Neural cell (in vitro differentiated cells): Measurements from ENCODE around the gene RBM20. TPM values are rescaled to one million over a fixed set of nuclear protein-coding genes. Genes with fewer than 3 reads are reported as not detected.

Source experiments
- H2AFZ ChIP-seq: fragments of 200-600, 300-800 bp; sonication (generic), shearing (Covaris generic); 2 replicates; pipeline ENCODE4 v1.6.0; 2014; ENCODE audit warnings: low read depth, mild to moderate bottlenecking, antibody characterized with exemption, low read length, moderate library complexity
- H3F3A ChIP-seq: fragments of 200-600 bp; shearing (Covaris generic); 2 replicates; pipeline ENCODE4 v1.6.1; 2016; ENCODE audit warnings: mild to moderate bottlenecking, moderate library complexity, mixed read lengths, antibody characterized with exemption, low read length; ENCODE audit not compliant: insufficient read depth, poor library complexity, severe bottlenecking
- H3K27ac ChIP-seq: fragments of 200-600, 300-800 bp; sonication (generic), shearing (Covaris generic); 2 replicates; pipeline ENCODE4 v1.5.1; 2014; ENCODE audit warnings: mild to moderate bottlenecking, low read length, moderate library complexity
- H3K27me3 ChIP-seq: fragments of 300-800, 200-600 bp; sonication (generic), shearing (Covaris generic); 2 replicates; pipeline ENCODE4 v1.6.0; 2014; ENCODE audit warnings: mild to moderate bottlenecking, low read depth, low read length, moderate library complexity; ENCODE audit not compliant: insufficient read depth
- H3K36me3 ChIP-seq: fragments of 300-800, 200-600 bp; sonication (generic), shearing (Covaris generic); 2 replicates; pipeline ENCODE4 v1.5.1; 2014; ENCODE audit warnings: mild to moderate bottlenecking, antibody characterized with exemption, low read length, moderate library complexity; ENCODE audit not compliant: insufficient read depth
- H3K4me2 ChIP-seq: fragments of 300-800, 200-600 bp; sonication (generic), shearing (Covaris generic); 2 replicates; pipeline ENCODE4 v1.6.0; 2014; ENCODE audit warnings: mild to moderate bottlenecking, low read length
- H3K4me3 ChIP-seq: fragments of 300-800, 200-600 bp; sonication (generic), shearing (Covaris generic); 2 replicates; pipeline ENCODE4 v1.5.1; 2014; ENCODE audit warnings: mild to moderate bottlenecking, low read length, moderate library complexity
- H3K79me2 ChIP-seq: fragments of 200-600 bp; shearing (Covaris generic); replicated peaks from 2 replicates; pipeline ENCODE4 v1.6.0; 2014; ENCODE audit warnings: mild to moderate bottlenecking, low read length, moderate library complexity; ENCODE audit not compliant: insufficient read depth
- H3K9ac ChIP-seq: fragments of 300-800, 200-600 bp; sonication (generic), shearing (Covaris generic); 2 replicates; pipeline ENCODE4 v1.6.1; 2016; ENCODE audit warnings: mild to moderate bottlenecking, low read length, mixed read lengths
- H3K9me2 ChIP-seq: fragments of 200-600 bp; shearing (Covaris generic); 2 replicates; pipeline ENCODE4 v1.6.1; 2016; ENCODE audit warnings: mild to moderate bottlenecking, low read length, mixed read lengths; ENCODE audit not compliant: insufficient read depth
- H3K9me3 ChIP-seq: fragments of 200-600, 300-800 bp; sonication (generic), shearing (Covaris generic); 2 replicates; pipeline ENCODE4 v1.6.1; 2016; ENCODE audit warnings: mild to moderate bottlenecking, mixed run types, low read length, moderate library complexity, mixed read lengths
- H4K20me1 ChIP-seq: fragments of 200-600 bp; shearing (Covaris generic); 2 replicates; pipeline ENCODE4 v1.6.1; 2016; ENCODE audit warnings: mild to moderate bottlenecking, mixed run types; ENCODE audit not compliant: insufficient read depth
- EP300 ChIP-seq: fragments of 450-650 bp; conservative IDR thresholded peaks from 2 replicates; pipeline ENCODE4 v1.6.1; 2014; ENCODE audit warnings: antibody characterized with exemption, mild to moderate bottlenecking, moderate library complexity; ENCODE audit not compliant: poor library complexity, severe bottlenecking
- EZH2 ChIP-seq: fragments of 200-600, 300-800 bp; shearing (Covaris generic), sonication (generic); IDR thresholded peaks from 2 replicates; pipeline ENCODE4 v1.6.1; 2014; ENCODE audit warnings: antibody characterized with exemption, low read length, borderline replicate concordance, mild to moderate bottlenecking; ENCODE audit not compliant: insufficient read depth, poor library complexity, severe bottlenecking
- MXI1 ChIP-seq: fragments of 450-650 bp; conservative IDR thresholded peaks from 2 replicates; pipeline ENCODE4 v1.6.1; 2014; ENCODE audit warnings: antibody characterized with exemption, mild to moderate bottlenecking; ENCODE audit not compliant: poor library complexity, severe bottlenecking
- POLR2AphosphoS5 ChIP-seq: IDR thresholded peaks from 2 replicates; pipeline ENCODE4 v1.6.1; 2012
- RAD21 ChIP-seq: fragments of 450-650 bp; conservative IDR thresholded peaks from 2 replicates; pipeline ENCODE4 v1.6.1; 2014; ENCODE audit warnings: antibody characterized with exemption, mild to moderate bottlenecking, moderate library complexity
- TAF1 ChIP-seq: IDR thresholded peaks from 2 replicates; pipeline ENCODE4 v1.6.1; 2012; ENCODE audit warnings: low read depth
- polyA plus RNA-seq: library from polyadenylated mRNA; depleted of rRNA; stranded (reverse); fragments of >200 nt; gene quantifications from 2 replicates; pipeline ENCODE4 v1.2.3, GENCODE V29; 2014
- TF ChIP-seq, protein P1 (sequence below): fragments of 450-650 bp; IDR thresholded peaks from 2 replicates; pipeline ENCODE4 v1.5.1; 2014; ENCODE audit warnings: antibody characterized with exemption, mild to moderate bottlenecking, moderate library complexity; ENCODE audit not compliant: poor library complexity, severe bottlenecking
- TF ChIP-seq, protein P2 (sequence below): IDR thresholded peaks from 2 replicates; pipeline ENCODE4 v1.6.1; 2012; ENCODE audit warnings: borderline replicate concordance

RBM20 gene
- polyA plus RNA-seq, 1 donor from 2014 or later = 0.07 TPM

- TF ChIP-seq TAF1 (no peak), RAD21 (no peak), POLR2AphosphoS5 (no peak), MXI1 (no peak)
- TF ChIP-seq, protein P1, sequence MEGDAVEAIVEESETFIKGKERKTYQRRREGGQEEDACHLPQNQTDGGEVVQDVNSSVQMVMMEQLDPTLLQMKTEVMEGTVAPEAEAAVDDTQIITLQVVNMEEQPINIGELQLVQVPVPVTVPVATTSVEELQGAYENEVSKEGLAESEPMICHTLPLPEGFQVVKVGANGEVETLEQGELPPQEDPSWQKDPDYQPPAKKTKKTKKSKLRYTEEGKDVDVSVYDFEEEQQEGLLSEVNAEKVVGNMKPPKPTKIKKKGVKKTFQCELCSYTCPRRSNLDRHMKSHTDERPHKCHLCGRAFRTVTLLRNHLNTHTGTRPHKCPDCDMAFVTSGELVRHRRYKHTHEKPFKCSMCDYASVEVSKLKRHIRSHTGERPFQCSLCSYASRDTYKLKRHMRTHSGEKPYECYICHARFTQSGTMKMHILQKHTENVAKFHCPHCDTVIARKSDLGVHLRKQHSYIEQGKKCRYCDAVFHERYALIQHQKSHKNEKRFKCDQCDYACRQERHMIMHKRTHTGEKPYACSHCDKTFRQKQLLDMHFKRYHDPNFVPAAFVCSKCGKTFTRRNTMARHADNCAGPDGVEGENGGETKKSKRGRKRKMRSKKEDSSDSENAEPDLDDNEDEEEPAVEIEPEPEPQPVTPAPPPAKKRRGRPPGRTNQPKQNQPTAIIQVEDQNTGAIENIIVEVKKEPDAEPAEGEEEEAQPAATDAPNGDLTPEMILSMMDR = no peak
- no peak overlapping the region for H3K9ac ChIP-seq
- H3K9me3 ChIP-seq = no peaks in the 10 kb centered on the region
- H4K20me1 ChIP-seq = no peaks in the 10 kb centered on the region
- no peak overlapping the region for H3K27ac ChIP-seq
- no peak overlapping the region for H2AFZ ChIP-seq
- no peaks in the 10 kb centered on the region for H3K27me3 ChIP-seq
- no peaks in the 10 kb centered on the region for H3K36me3 ChIP-seq
- H3K4me2 ChIP-seq = no peak overlapping the region
- H3K79me2 ChIP-seq = no peaks in the 10 kb centered on the region
- no peak overlapping the region for H3K4me3 ChIP-seq
- H3F3A ChIP-seq = no peaks in the 10 kb centered on the region
- H3K9me2 ChIP-seq = no peaks in the 10 kb centered on the region
Measured at GRCh38 chr10:110779489-110779888, 135.4 kb downstream of the RBM20 start.

- Histone ChIP-seq H3K4me3 (no peak overlapping the region), H3K9me3 (no peaks in the 10 kb centered on the region), H3K27me3 (no peaks in the 10 kb centered on the region), H3K4me2 (no peak overlapping the region), H3K9me2 (no peaks in the 10 kb centered on the region), H4K20me1 (no peaks in the 10 kb centered on the region), H3K79me2 (no peaks in the 10 kb centered on the region), H2AFZ (no peak overlapping the region), H3K9ac (no peak overlapping the region), H3K27ac (no peak overlapping the region), H3K36me3 (no peaks in the 10 kb centered on the region), H3F3A (no peaks in the 10 kb centered on the region)
- TF ChIP-seq, protein P2, sequence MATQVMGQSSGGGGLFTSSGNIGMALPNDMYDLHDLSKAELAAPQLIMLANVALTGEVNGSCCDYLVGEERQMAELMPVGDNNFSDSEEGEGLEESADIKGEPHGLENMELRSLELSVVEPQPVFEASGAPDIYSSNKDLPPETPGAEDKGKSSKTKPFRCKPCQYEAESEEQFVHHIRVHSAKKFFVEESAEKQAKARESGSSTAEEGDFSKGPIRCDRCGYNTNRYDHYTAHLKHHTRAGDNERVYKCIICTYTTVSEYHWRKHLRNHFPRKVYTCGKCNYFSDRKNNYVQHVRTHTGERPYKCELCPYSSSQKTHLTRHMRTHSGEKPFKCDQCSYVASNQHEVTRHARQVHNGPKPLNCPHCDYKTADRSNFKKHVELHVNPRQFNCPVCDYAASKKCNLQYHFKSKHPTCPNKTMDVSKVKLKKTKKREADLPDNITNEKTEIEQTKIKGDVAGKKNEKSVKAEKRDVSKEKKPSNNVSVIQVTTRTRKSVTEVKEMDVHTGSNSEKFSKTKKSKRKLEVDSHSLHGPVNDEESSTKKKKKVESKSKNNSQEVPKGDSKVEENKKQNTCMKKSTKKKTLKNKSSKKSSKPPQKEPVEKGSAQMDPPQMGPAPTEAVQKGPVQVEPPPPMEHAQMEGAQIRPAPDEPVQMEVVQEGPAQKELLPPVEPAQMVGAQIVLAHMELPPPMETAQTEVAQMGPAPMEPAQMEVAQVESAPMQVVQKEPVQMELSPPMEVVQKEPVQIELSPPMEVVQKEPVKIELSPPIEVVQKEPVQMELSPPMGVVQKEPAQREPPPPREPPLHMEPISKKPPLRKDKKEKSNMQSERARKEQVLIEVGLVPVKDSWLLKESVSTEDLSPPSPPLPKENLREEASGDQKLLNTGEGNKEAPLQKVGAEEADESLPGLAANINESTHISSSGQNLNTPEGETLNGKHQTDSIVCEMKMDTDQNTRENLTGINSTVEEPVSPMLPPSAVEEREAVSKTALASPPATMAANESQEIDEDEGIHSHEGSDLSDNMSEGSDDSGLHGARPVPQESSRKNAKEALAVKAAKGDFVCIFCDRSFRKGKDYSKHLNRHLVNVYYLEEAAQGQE = no peak
- TF ChIP-seq POLR2AphosphoS5 = no peak
- TF ChIP-seq EP300 = no peak
- TF ChIP-seq, protein P1 = no peak
- no peak for TF ChIP-seq RAD21
- TF ChIP-seq EZH2 = no peak
Measured at GRCh38 chr10:110780704-110781103, 136.6 kb downstream of the RBM20 start.
